Neural cell (in vitro differentiated cells): ENCODE measurements around the gene HSPBAP1. TPM values are rescaled to one million over a fixed set of nuclear protein-coding genes. Genes with fewer than 3 reads are reported as not detected.

Experiments
- H2AFZ ChIP-seq: fragments of 200-600, 300-800 bp; sonication (generic), shearing (Covaris generic); 2 replicates; pipeline ENCODE4 v1.6.0; 2014; ENCODE audit warnings: low read depth, mild to moderate bottlenecking, antibody characterized with exemption, low read length, moderate library complexity
- H3F3A ChIP-seq: fragments of 200-600 bp; shearing (Covaris generic); 2 replicates; pipeline ENCODE4 v1.6.1; 2016; ENCODE audit warnings: mild to moderate bottlenecking, moderate library complexity, mixed read lengths, antibody characterized with exemption, low read length; ENCODE audit not compliant: insufficient read depth, poor library complexity, severe bottlenecking
- H3K27ac ChIP-seq: fragments of 200-600, 300-800 bp; sonication (generic), shearing (Covaris generic); 2 replicates; pipeline ENCODE4 v1.5.1; 2014; ENCODE audit warnings: mild to moderate bottlenecking, low read length, moderate library complexity
- H3K27me3 ChIP-seq: fragments of 300-800, 200-600 bp; sonication (generic), shearing (Covaris generic); 2 replicates; pipeline ENCODE4 v1.6.0; 2014; ENCODE audit warnings: mild to moderate bottlenecking, low read depth, low read length, moderate library complexity; ENCODE audit not compliant: insufficient read depth
- H3K36me3 ChIP-seq: fragments of 300-800, 200-600 bp; sonication (generic), shearing (Covaris generic); 2 replicates; pipeline ENCODE4 v1.5.1; 2014; ENCODE audit warnings: mild to moderate bottlenecking, antibody characterized with exemption, low read length, moderate library complexity; ENCODE audit not compliant: insufficient read depth
- H3K4me2 ChIP-seq: fragments of 300-800, 200-600 bp; sonication (generic), shearing (Covaris generic); 2 replicates; pipeline ENCODE4 v1.6.0; 2014; ENCODE audit warnings: mild to moderate bottlenecking, low read length
- H3K4me3 ChIP-seq: fragments of 300-800, 200-600 bp; sonication (generic), shearing (Covaris generic); 2 replicates; pipeline ENCODE4 v1.5.1; 2014; ENCODE audit warnings: mild to moderate bottlenecking, low read length, moderate library complexity
- H3K79me2 ChIP-seq: fragments of 200-600 bp; shearing (Covaris generic); replicated peaks from 2 replicates; pipeline ENCODE4 v1.6.0; 2014; ENCODE audit warnings: mild to moderate bottlenecking, low read length, moderate library complexity; ENCODE audit not compliant: insufficient read depth
- H3K9ac ChIP-seq: fragments of 300-800, 200-600 bp; sonication (generic), shearing (Covaris generic); 2 replicates; pipeline ENCODE4 v1.6.1; 2016; ENCODE audit warnings: mild to moderate bottlenecking, low read length, mixed read lengths
- H3K9me2 ChIP-seq: fragments of 200-600 bp; shearing (Covaris generic); 2 replicates; pipeline ENCODE4 v1.6.1; 2016; ENCODE audit warnings: mild to moderate bottlenecking, low read length, mixed read lengths; ENCODE audit not compliant: insufficient read depth
- H3K9me3 ChIP-seq: fragments of 200-600, 300-800 bp; sonication (generic), shearing (Covaris generic); 2 replicates; pipeline ENCODE4 v1.6.1; 2016; ENCODE audit warnings: mild to moderate bottlenecking, mixed run types, low read length, moderate library complexity, mixed read lengths
- H4K20me1 ChIP-seq: fragments of 200-600 bp; shearing (Covaris generic); 2 replicates; pipeline ENCODE4 v1.6.1; 2016; ENCODE audit warnings: mild to moderate bottlenecking, mixed run types; ENCODE audit not compliant: insufficient read depth
- EP300 ChIP-seq: fragments of 450-650 bp; conservative IDR thresholded peaks from 2 replicates; pipeline ENCODE4 v1.6.1; 2014; ENCODE audit warnings: antibody characterized with exemption, mild to moderate bottlenecking, moderate library complexity; ENCODE audit not compliant: poor library complexity, severe bottlenecking
- EZH2 ChIP-seq: fragments of 200-600, 300-800 bp; shearing (Covaris generic), sonication (generic); IDR thresholded peaks from 2 replicates; pipeline ENCODE4 v1.6.1; 2014; ENCODE audit warnings: antibody characterized with exemption, low read length, borderline replicate concordance, mild to moderate bottlenecking; ENCODE audit not compliant: insufficient read depth, poor library complexity, severe bottlenecking
- MXI1 ChIP-seq: fragments of 450-650 bp; conservative IDR thresholded peaks from 2 replicates; pipeline ENCODE4 v1.6.1; 2014; ENCODE audit warnings: antibody characterized with exemption, mild to moderate bottlenecking; ENCODE audit not compliant: poor library complexity, severe bottlenecking
- POLR2AphosphoS5 ChIP-seq: IDR thresholded peaks from 2 replicates; pipeline ENCODE4 v1.6.1; 2012
- RAD21 ChIP-seq: fragments of 450-650 bp; conservative IDR thresholded peaks from 2 replicates; pipeline ENCODE4 v1.6.1; 2014; ENCODE audit warnings: antibody characterized with exemption, mild to moderate bottlenecking, moderate library complexity
- SMC3 ChIP-seq: fragments of 450-650 bp; conservative IDR thresholded peaks from 2 replicates; pipeline ENCODE4 v1.6.1; 2014; ENCODE audit warnings: antibody characterized with exemption, mild to moderate bottlenecking, moderate library complexity; ENCODE audit not compliant: poor library complexity
- TAF1 ChIP-seq: IDR thresholded peaks from 2 replicates; pipeline ENCODE4 v1.6.1; 2012; ENCODE audit warnings: low read depth
- polyA plus RNA-seq: library from polyadenylated mRNA; depleted of rRNA; stranded (reverse); fragments of >200 nt; gene quantifications from 2 replicates; pipeline ENCODE4 v1.2.3, GENCODE V29; 2014
- TF ChIP-seq, protein P1 (sequence below): fragments of 450-650 bp; IDR thresholded peaks from 2 replicates; pipeline ENCODE4 v1.5.1; 2014; ENCODE audit warnings: antibody characterized with exemption, mild to moderate bottlenecking, moderate library complexity; ENCODE audit not compliant: poor library complexity, severe bottlenecking
- TF ChIP-seq, protein P2 (sequence below): IDR thresholded peaks from 2 replicates; pipeline ENCODE4 v1.6.1; 2012; ENCODE audit warnings: borderline replicate concordance

The HSPBAP1 gene
- polyA plus RNA-seq, 1 donor from 2014 or later: 8.6 TPM

DNA sequence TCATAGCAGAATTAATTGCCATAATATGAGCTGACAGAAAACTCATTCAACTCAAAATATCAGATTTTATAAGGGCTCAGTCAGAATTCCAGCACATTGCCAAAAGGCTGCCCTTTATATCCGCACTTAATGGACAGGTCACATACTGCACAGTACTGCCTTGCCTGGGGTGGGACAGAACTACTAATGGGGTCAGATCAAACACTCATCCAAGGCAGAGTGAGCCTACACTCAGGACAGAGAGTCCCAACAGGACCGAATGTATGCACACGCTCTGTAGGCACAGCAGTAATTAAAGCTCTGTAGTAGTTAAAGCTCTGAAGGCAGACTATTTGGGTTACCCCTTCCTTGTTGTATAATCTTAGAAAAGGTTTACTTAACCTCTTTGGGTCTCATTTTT lies 27.2 kb downstream of the HSPBAP1 start:
- TF ChIP-seq POLR2AphosphoS5 (no peak), SMC3 (no peak), RAD21 (no peak), TAF1 (no peak), EP300 (no peak), EZH2 (no peak), MXI1 (no peak)
- TF ChIP-seq, protein P1, sequence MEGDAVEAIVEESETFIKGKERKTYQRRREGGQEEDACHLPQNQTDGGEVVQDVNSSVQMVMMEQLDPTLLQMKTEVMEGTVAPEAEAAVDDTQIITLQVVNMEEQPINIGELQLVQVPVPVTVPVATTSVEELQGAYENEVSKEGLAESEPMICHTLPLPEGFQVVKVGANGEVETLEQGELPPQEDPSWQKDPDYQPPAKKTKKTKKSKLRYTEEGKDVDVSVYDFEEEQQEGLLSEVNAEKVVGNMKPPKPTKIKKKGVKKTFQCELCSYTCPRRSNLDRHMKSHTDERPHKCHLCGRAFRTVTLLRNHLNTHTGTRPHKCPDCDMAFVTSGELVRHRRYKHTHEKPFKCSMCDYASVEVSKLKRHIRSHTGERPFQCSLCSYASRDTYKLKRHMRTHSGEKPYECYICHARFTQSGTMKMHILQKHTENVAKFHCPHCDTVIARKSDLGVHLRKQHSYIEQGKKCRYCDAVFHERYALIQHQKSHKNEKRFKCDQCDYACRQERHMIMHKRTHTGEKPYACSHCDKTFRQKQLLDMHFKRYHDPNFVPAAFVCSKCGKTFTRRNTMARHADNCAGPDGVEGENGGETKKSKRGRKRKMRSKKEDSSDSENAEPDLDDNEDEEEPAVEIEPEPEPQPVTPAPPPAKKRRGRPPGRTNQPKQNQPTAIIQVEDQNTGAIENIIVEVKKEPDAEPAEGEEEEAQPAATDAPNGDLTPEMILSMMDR: no peak
- TF ChIP-seq, protein P2, sequence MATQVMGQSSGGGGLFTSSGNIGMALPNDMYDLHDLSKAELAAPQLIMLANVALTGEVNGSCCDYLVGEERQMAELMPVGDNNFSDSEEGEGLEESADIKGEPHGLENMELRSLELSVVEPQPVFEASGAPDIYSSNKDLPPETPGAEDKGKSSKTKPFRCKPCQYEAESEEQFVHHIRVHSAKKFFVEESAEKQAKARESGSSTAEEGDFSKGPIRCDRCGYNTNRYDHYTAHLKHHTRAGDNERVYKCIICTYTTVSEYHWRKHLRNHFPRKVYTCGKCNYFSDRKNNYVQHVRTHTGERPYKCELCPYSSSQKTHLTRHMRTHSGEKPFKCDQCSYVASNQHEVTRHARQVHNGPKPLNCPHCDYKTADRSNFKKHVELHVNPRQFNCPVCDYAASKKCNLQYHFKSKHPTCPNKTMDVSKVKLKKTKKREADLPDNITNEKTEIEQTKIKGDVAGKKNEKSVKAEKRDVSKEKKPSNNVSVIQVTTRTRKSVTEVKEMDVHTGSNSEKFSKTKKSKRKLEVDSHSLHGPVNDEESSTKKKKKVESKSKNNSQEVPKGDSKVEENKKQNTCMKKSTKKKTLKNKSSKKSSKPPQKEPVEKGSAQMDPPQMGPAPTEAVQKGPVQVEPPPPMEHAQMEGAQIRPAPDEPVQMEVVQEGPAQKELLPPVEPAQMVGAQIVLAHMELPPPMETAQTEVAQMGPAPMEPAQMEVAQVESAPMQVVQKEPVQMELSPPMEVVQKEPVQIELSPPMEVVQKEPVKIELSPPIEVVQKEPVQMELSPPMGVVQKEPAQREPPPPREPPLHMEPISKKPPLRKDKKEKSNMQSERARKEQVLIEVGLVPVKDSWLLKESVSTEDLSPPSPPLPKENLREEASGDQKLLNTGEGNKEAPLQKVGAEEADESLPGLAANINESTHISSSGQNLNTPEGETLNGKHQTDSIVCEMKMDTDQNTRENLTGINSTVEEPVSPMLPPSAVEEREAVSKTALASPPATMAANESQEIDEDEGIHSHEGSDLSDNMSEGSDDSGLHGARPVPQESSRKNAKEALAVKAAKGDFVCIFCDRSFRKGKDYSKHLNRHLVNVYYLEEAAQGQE: no peak
- Histone ChIP-seq H3K9me2 (no peaks in the 10 kb centered on the region), H3K27me3 (no peaks in the 10 kb centered on the region), H3K9me3 (no peaks in the 10 kb centered on the region), H3F3A (no peaks in the 10 kb centered on the region), H3K4me2 (no peak overlapping the region), H3K36me3 (no peaks in the 10 kb centered on the region), H2AFZ (no peak overlapping the region), H3K9ac (no peak overlapping the region), H3K4me3 (no peak overlapping the region), H3K79me2 (no peaks in the 10 kb centered on the region), H4K20me1 (no peaks in the 10 kb centered on the region), H3K27ac (no peak overlapping the region)

DNA sequence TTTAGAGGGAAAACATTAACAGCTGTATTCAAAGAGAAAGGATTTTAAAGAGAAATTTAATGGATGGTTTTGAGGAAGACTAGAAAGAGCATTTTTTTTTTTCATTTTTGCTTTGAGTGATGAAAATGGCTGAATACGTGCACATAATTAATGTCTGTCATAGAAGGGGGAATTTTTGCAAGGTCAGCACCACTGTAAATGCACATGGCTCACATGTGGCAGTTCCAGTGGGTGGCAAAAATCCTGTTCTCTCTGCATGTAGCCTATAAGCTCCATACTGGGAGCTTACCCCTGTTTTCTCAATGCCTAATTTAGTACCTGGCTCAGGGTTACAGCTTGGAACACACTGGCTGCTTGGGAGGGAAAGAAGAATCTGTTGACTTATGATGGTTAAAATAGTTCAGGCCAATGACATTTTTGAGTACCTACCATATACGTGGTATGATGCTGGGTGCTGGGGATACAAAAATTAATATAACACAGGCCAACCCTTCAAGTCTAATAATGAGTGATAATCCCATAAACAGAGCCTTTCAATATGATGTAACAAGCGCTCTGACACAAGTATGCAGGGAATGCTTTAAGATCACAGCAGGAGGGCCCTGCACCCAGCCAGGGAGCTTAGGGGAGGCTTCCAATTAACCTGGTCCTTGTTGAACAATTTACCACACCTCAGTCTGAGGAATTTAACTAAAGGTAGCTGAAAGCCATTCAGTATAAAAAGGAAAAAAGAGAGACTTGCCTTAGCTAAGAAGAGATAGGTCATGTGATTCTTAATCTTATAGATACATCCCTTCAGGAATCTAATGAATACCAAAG lies 33.0 kb downstream of the HSPBAP1 start:
- Histone ChIP-seq H3K4me3 (peak overlapping the region; percentile 26), H3K27me3 (no peaks in the 10 kb centered on the region), H3K36me3 (no peaks in the 10 kb centered on the region), H3K9me2 (no peaks in the 10 kb centered on the region), H4K20me1 (no peaks in the 10 kb centered on the region), H3F3A (no peaks in the 10 kb centered on the region), H3K9ac (no peak overlapping the region), H3K27ac (peak overlapping the region; percentile 6), H3K9me3 (no peaks in the 10 kb centered on the region), H3K4me2 (no peak overlapping the region), H2AFZ (no peak overlapping the region), H3K79me2 (no peaks in the 10 kb centered on the region)
- no peak for TF ChIP-seq EP300
- TF ChIP-seq, protein P2: no peak
- peak; percentile 71 for TF ChIP-seq MXI1
- TF ChIP-seq RAD21: no peak
